K562 (cell line): ENCODE data around the gene ATXN1. TPM values are rescaled to one million over a fixed set of nuclear protein-coding genes. Genes with fewer than 3 reads are reported as not detected.

Experiments
- ARID2 ChIP-seq: fragments of 450-650 bp; IDR thresholded peaks from 2 replicates; pipeline ENCODE4 v1.6.1; 2017; ENCODE audit warnings: antibody characterized with exemption, mild to moderate bottlenecking
- ATF4 ChIP-seq: fragments of 450-650 bp; formaldehyde crosslinking; IDR thresholded peaks from 2 replicates; pipeline ENCODE4 v1.4.0; 2022; ENCODE audit warnings: mild to moderate bottlenecking, moderate library complexity
- DIDO1 ChIP-seq: fragments of 450-650 bp; IDR thresholded peaks from 2 replicates; pipeline ENCODE4 v1.6.1; 2016; ENCODE audit warnings: low read depth, missing biosample characterization, missing genetic modification characterization
- E2F3 ChIP-seq: fragments of 250-450 bp; sonication (Bioruptor Pico); IDR thresholded peaks from 2 replicates; pipeline ENCODE4 v1.4.0; 2020; ENCODE audit warnings: mild to moderate bottlenecking
- E2F5 ChIP-seq: sonication (generic); formaldehyde crosslinking; IDR thresholded peaks from 2 replicates; pipeline ENCODE4 v1.8.0; 2022; ENCODE audit warnings: mild to moderate bottlenecking, missing genetic modification reagents
- EGR1 ChIP-seq: fragments of 450-650 bp; conservative IDR thresholded peaks from 2 replicates; pipeline ENCODE4 v1.6.1; 2017; ENCODE audit warnings: mild to moderate bottlenecking
- ETV1 ChIP-seq: fragments of 450-650 bp; conservative IDR thresholded peaks from 2 replicates; pipeline ENCODE4 v1.6.1; 2016; ENCODE audit warnings: missing genetic modification characterization, control low read depth, low read depth, missing compliant biosample characterization
- GABPB1 ChIP-seq: sonication (generic); formaldehyde crosslinking; IDR thresholded peaks from 2 replicates; pipeline ENCODE4 v1.8.0; 2022; ENCODE audit warnings: mild to moderate bottlenecking, missing genetic modification reagents
- HLTF ChIP-seq: fragments of 450-650 bp; IDR thresholded peaks from 2 replicates; pipeline ENCODE4 v1.6.1; 2016
- HOXB6 ChIP-seq: fragments of 250-450 bp; sonication (Bioruptor Pico); IDR thresholded peaks from 2 replicates; pipeline ENCODE4 v1.5.1; 2022; ENCODE audit warnings: mild to moderate bottlenecking, borderline replicate concordance
- LCOR ChIP-seq: sonication (generic); formaldehyde crosslinking; IDR thresholded peaks from 2 replicates; pipeline ENCODE4 v1.8.0; 2022; ENCODE audit warnings: mild to moderate bottlenecking, missing genetic modification reagents
- MIER1 ChIP-seq: fragments of 450-650 bp; IDR thresholded peaks from 2 replicates; pipeline ENCODE4 v1.6.1; 2016; ENCODE audit warnings: antibody characterized with exemption, mild to moderate bottlenecking, low read depth
- MXD1 ChIP-seq: fragments of 250-450 bp; sonication (Bioruptor Pico); IDR thresholded peaks from 2 replicates; pipeline ENCODE4 v1.8.0; 2021; ENCODE audit warnings: borderline replicate concordance, mild to moderate bottlenecking, moderate library complexity; ENCODE audit not compliant: poor library complexity, severe bottlenecking
- PRPF4 ChIP-seq: fragments of 200-400 bp; formaldehyde crosslinking; IDR thresholded peaks from one replicate; pipeline ENCODE4 v1.6.1; 2017; ENCODE audit warnings: low read length, low read depth, mild to moderate bottlenecking; ENCODE audit not compliant: insufficient read depth, poor library complexity, severe bottlenecking
- SMAD2 ChIP-seq: fragments of 150-350 bp; IDR thresholded peaks from 2 replicates; pipeline ENCODE4 v1.6.1; 2014; ENCODE audit warnings: low read depth, mild to moderate bottlenecking, low read length
- SP1 ChIP-seq: sonication (generic); formaldehyde crosslinking; IDR thresholded peaks from 2 replicates; pipeline ENCODE4 v1.8.1; 2022; ENCODE audit warnings: mild to moderate bottlenecking, missing genetic modification reagents
- STAT5B ChIP-seq: fragments of 250-450 bp; sonication (Bioruptor Pico); IDR thresholded peaks from 2 replicates; pipeline ENCODE4 v1.8.0; 2021; ENCODE audit warnings: mild to moderate bottlenecking, inconsistent platforms
- ZFX ChIP-seq: sonication (generic); formaldehyde crosslinking; IDR thresholded peaks from 2 replicates; pipeline ENCODE4 v1.8.0; 2022; ENCODE audit warnings: mild to moderate bottlenecking, missing genetic modification reagents, moderate library complexity
- ZNF217 ChIP-seq: sonication (generic); formaldehyde crosslinking; IDR thresholded peaks from 2 replicates; pipeline ENCODE4 v1.8.0; 2022; ENCODE audit warnings: mild to moderate bottlenecking, missing genetic modification reagents
- ZNF316 ChIP-seq: fragments of 450-650 bp; IDR thresholded peaks from 2 replicates; pipeline ENCODE4 v1.6.1; 2016
- ZNF347 ChIP-seq: fragments of 450-650 bp; formaldehyde crosslinking; IDR thresholded peaks from 2 replicates; pipeline ENCODE4 v1.4.0; 2020; ENCODE audit warnings: low read depth, mild to moderate bottlenecking, moderate library complexity
- ZNF408 ChIP-seq: fragments of 250-450 bp; sonication (Bioruptor Pico); IDR thresholded peaks from 2 replicates; pipeline ENCODE4 v1.4.0; 2020; ENCODE audit warnings: low read depth, mild to moderate bottlenecking, moderate library complexity
- ZNF589 ChIP-seq: fragments of 200-800 bp; sonication (Bioruptor generic); IDR thresholded peaks from 2 replicates; pipeline ENCODE4 v1.6.1; 2016; ENCODE audit warnings: low read depth, missing genetic modification characterization, missing compliant biosample characterization
- polyA plus RNA-seq, 8 experiments: library from polyadenylated mRNA; depleted of rRNA in 4 of 8; stranded (reverse) in 5 of 8; unstranded in 3 of 8; fragments of >200 nt; fragmentation: Nextera tagmentation in 2 of 8; fragmentation: Illumina TruSeq in 1 of 8; extraction: Ambion mirVana in 2 of 8; extraction: Trizol in 1 of 8; gene quantifications; 2 replicates each; pipeline versions ENCODE4 v1.2.1 to v1.2.3, GENCODE V29; 2011 to 2014; ENCODE audit warnings: inconsistent platforms in 1 of 8, missing spikeins in 1 of 8
- total RNA-seq, 7 experiments: library from RNA; depleted of rRNA in 6 of 7; stranded (reverse); fragments of >200 nt in 6 of 7; fragmentation: Illumina TruSeq in 2 of 7; extraction: Trizol in 2 of 7; gene quantifications; 2 replicates each; pipeline versions ENCODE4 v1.2.1 to v1.2.3, GENCODE V29; 2011 to 2021; ENCODE audit warnings: low replicate concordance in 1 of 7
- TF ChIP-seq, protein P1 (sequence below): fragments of 250-450 bp; sonication (Bioruptor Pico); IDR thresholded peaks from 2 replicates; pipeline ENCODE4 v1.5.0; 2021
- TF ChIP-seq, protein P2 (sequence below): fragments of 450-650 bp; formaldehyde crosslinking; IDR thresholded peaks from 2 replicates; pipeline ENCODE4 v1.4.0; 2020; ENCODE audit warnings: mild to moderate bottlenecking

ATXN1 gene
- total and polyA plus RNA-seq, 9 of the 15 experiments (the other 6 are each of a cell fraction or from before 2014, with no cell fraction given) = under 0.01 to 1.2 (median 0.58) TPM

DNA sequence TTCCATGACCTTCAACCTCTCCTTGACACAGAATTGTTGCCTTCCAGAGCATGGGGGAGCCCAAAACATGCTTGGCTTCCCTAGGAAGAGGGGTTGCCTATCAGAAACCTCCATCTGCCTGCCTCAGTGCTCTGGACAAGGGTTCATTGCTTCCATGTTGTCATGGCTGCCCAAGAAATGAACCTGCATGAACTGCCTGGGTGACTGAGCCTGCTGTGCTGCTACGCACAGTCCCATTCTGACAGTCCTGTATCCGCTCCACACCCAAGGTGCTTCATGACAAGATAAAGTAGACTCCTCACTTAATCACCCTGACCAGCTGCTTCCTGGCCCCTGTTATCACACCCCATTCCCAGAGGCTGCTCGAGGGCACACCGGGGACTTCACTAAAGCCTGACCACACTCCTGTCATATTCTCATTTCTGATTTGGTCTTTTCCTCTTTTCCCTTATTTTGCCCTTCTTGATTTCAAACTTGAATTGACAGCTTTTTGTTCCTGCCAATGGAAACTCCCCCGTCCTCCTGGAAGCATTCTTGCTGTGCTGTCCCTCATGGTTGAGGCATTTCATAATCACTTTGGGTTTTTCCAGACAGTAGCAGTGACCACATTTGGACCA, 491.0 kb downstream of the ATXN1 start (continued):
- no peak; the same call in 1 of the 2 replicates for TF ChIP-seq ATF4 (CRISPR knock-in tag)
- TF ChIP-seq ETV1 (tag) = peak; percentile 97
- peak; percentile 42 for TF ChIP-seq MXD1 (CRISPR knock-in tag)
- no peak for TF ChIP-seq SMAD2
- TF ChIP-seq DIDO1 (tag) = 0 out of 2 replicates have a peak, but pooled peaks have one; percentile 32
- TF ChIP-seq, protein P1, sequence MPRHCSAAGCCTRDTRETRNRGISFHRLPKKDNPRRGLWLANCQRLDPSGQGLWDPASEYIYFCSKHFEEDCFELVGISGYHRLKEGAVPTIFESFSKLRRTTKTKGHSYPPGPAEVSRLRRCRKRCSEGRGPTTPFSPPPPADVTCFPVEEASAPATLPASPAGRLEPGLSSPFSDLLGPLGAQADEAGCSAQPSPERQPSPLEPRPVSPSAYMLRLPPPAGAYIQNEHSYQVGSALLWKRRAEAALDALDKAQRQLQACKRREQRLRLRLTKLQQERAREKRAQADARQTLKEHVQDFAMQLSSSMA (CRISPR knock-in tag) = no peak
- TF ChIP-seq, protein P2, sequence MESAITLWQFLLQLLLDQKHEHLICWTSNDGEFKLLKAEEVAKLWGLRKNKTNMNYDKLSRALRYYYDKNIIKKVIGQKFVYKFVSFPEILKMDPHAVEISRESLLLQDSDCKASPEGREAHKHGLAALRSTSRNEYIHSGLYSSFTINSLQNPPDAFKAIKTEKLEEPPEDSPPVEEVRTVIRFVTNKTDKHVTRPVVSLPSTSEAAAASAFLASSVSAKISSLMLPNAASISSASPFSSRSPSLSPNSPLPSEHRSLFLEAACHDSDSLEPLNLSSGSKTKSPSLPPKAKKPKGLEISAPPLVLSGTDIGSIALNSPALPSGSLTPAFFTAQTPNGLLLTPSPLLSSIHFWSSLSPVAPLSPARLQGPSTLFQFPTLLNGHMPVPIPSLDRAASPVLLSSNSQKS (CRISPR knock-in tag) = no peak
- no peak for TF ChIP-seq STAT5B (CRISPR knock-in tag)
- TF ChIP-seq E2F3 = 0 out of 2 replicates have a peak, but pooled peaks have one; percentile 42
- TF ChIP-seq HOXB6 = no peak
- no peak for TF ChIP-seq ZNF347
- no peak for TF ChIP-seq PRPF4
- peak; percentile 93 for TF ChIP-seq ZNF589 (CRISPR knock-in tag)
- TF ChIP-seq LCOR (CRISPR knock-in tag) = peak; percentile 81; the same call in 1 of the 2 replicates
- TF ChIP-seq ZNF316 = no peak
- TF ChIP-seq ZNF217 = no peak; the same call in 1 of the 2 replicates
- no peak; the same call in 1 of the 2 replicates for TF ChIP-seq MIER1
- no peak for TF ChIP-seq E2F5 (CRISPR knock-in tag)
- TF ChIP-seq EGR1 = no peak
- TF ChIP-seq HLTF = peak; percentile 81; the same call in 1 of the 2 replicates
- TF ChIP-seq ARID2 = no peak
- no peak for TF ChIP-seq ZNF408 (CRISPR knock-in tag)
- TF ChIP-seq GABPB1 (CRISPR knock-in tag) = no peak
- TF ChIP-seq ZFX (CRISPR knock-in tag) = no peak
- peak; percentile 40; the same call in 1 of the 2 replicates for TF ChIP-seq SP1 (CRISPR knock-in tag)
